ENCODE results near the gene CPM.

GRCh38 chr12:68885381-68885780, 47.6 kb downstream of the CPM start:
- TF ChIP-seq CTCF (IDR thresholded peaks at IDR 0.05): no peak
- TF ChIP-seq EP300 (IDR thresholded peaks at IDR 0.05): no peak
- no peak for TF ChIP-seq POLR2AphosphoS5 (IDR thresholded peaks at IDR 0.05)
- no peak for TF ChIP-seq POLR2A (IDR thresholded peaks at IDR 0.05)
